NCI-H146 (cell line): ENCODE results near the gene MS4A14.
"Not testable (repeated sequence)": the region's sequence is repeated elsewhere in the genome, so short reads cannot be mapped to it uniquely, and the experiment has no call there.

Source experiments
- DNase-seq: peaks from one replicate; lab custom pipeline; 2025; lab: John Stamatoyannopoulos, UW

MS4A14 gene

GRCh38 chr11:60389279-60389910, 6.9 kb upstream of the MS4A14 start:
- DNase-seq, result no peak

- no peak for DNase-seq
These were observed 5.8 kb upstream of the MS4A14 start for GRCh38 chr11:60390419-60390818.

GRCh38 chr11:60392361-60392760, 3.9 kb upstream of the MS4A14 start:
- no peak for DNase-seq

DNA sequence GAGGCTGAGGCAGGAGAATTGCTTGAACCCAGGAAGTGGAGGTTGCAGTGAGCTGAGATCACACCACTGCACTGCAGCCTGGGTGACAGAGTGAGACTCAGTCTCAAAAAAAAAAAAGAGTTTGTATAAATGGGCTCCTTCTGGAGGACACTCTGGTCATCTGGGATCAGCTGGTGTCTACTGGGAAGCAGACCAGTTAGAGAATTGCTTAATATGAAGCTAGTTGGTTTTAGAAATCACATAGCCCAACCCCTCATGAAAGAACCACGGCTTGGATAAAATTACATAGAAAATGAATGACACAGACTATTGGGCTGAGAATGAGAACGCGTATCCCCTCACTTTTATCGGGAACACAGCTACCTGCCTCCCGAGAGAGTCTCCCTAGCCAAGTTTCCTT, 3.2 kb upstream of the MS4A14 start:
- no peak for DNase-seq

DNA sequence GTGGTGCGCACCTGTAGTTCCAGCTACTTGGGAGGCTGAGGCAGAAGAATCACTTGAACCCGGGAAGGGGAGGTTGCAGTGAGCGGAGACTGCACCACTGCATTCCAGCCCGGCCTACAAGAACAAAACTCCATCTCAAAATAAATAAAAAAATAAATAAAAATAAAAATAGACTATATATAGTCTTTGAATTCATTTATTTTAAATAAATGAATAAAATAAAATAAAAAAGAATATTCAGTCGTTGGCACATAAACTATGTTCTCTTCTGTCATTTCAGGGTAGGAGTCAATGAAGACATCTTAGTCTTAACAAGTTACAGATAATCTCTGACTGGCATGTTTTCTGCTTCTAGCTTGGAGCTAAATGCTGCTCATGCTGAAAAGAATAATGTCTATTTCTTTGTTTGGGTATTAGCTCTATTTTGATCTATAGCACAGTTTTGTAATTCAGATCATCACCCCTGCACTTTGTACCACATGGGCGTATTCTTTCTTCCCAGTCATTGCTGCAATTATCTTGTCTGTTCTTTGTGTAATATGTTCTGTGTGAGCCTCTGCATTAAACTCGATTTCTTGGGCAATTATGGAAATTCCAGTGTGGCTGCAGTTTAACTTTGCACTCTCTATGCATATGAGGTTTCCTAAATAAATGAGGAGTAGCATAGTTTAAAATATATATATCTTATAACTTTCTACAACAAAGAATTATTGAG, 1.4 kb upstream of the MS4A14 start:
- no peak for DNase-seq

DNA sequence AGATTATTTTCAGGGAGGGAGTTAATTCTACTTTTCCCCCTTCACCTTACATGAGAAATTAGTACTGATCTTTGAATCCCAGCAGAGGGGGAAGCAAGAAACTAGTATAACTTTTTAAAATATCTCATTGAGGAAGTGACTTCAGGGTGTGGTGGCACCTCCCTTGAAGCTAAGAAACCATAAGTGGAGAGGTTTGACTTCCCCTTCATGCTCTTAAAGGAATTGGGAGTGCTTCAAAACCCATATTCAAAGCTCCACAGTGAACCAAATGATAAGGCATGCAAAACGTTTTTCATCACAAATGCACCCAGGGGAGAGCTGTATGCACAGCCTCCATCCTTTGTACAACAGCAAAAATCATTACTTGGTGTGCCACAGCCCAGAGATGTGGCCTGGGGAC, 540 bp downstream of the MS4A14 start:
- DNase-seq, result no peak

DNA sequence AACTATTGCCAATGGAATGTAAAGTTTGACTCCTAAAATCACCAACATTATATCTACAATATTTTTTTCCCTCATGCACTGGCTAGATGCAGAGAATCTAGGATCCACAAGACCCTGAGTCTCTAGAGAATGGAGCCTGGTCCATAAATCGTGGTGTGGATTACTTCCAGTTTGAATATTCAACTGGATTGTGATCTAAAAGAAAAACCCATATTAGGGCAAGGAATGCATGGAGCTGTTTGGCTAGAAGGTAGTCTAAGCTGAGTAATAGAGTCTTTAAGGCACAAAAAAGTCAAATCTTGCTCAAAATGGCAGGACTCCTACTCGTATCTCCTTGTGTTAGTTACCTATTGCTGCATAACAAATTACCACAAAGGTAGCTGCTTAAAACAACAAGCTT, 23.8 kb downstream of the MS4A14 start:
- no peak for DNase-seq

GRCh38 chr11:60422609-60423008, 26.4 kb downstream of the MS4A14 start:
- DNase-seq, result no peak

- DNase-seq, result no peak
These were observed 32.3 kb downstream of the MS4A14 start for GRCh38 chr11:60428517-60428916.

GRCh38 chr11:60429272-60429671, 33.0 kb downstream of the MS4A14 start, which contains the start of gene MS4A5:
TSS of gene MS4A5 (plus strand) at chr11:60429572. CDS start at chr11:60429675, 103 bp downstream.
- DNase-seq, result no peak

DNA sequence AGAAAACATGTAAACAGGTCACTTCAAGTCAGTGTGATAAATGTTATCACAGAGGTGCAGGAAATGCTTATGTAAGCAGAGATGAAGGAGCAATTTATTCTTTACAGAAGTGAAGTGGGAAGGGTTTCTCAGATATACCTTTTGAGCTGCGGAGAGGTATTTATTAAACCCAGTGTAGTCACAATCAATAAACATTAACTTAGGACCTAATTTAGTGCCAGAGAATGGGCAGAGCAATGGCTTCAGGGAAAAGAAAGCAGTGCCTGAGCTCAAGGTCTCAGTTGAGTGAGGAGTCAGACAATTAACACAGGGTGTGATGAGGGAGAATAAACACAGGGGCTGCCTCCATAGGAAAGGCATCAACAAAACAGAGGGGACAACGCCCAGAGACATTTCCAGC, 35.0 kb downstream of the MS4A14 start:
- DNase-seq, result no peak

GRCh38 chr11:60433401-60433800, 37.1 kb downstream of the MS4A14 start:
- DNase-seq, result no peak

DNA sequence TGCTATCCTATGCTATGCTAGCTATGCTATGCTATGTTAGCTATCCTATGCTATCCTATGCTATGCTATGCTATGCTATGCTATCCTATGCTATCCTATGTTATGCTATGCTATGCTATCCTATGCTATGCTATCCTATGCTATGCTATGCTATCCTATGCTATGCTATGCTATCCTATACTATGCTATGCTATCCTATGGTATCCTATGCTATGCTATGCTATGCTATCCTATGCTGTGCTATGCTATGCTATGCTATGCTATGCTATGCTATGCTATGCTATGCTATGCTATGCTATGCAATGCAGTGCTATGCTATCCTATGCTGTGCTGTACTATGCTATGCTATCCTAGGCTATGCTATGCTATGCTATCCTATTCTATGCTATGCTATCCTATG, 50.8 kb downstream of the MS4A14 start:
- no peak for DNase-seq

GRCh38 chr11:60447846-60448245, 51.6 kb downstream of the MS4A14 start:
- no peak for DNase-seq

GRCh38 chr11:60451185-60451584, 54.9 kb downstream of the MS4A14 start:
- not testable (repeated sequence) for DNase-seq

DNA sequence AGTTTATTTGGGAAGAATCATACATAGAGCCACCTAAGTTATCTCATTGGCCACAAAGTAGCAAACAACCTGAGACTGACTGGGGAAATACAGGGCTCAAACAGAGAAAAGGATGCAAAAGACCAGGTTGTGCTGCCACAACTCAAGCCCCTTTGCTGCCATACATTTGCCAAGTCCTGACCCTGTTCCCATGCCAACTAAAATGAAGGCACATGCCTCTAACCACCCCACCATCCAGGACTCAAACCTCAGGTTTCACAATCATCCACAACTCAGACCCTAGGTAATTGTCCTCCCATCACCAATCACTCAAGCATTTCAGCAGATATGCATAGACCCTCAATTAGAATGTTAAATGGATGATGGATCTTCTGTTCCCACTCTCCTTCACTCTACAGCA, 58.0 kb downstream of the MS4A14 start:
- no peak for DNase-seq

DNA sequence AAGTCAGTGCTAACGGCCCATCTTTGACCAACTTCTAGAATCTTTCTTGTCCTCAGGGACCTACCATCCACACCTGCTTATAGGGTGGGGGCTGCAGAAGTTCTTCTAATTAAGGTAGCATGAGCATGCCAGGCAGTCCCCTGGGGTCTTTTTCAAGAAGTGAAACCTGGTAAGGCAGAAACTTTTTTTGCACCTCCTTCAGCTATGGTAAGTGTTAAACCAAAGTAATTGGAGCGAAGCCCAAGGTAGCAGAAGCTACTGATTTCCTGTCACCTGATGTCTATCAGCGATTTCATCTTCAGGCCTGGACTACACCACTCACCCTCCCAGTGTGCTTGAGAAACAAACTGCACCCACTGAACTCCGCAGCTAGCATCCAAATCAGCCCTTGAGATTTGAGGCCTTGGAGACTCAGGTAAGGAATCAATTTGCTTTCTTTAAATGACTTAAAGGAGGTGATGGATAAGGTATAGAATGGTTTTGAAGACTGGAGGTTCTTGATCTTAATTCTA, 59.3 kb downstream of the MS4A14 start, which contains the start of gene MS4A1:
Gene MS4A1, plus strand, starts transcription at position 317 of the 512 bp plus-strand sequence. CDS start 6,528 bp downstream, outside the sequence.
- no peak for DNase-seq

DNA sequence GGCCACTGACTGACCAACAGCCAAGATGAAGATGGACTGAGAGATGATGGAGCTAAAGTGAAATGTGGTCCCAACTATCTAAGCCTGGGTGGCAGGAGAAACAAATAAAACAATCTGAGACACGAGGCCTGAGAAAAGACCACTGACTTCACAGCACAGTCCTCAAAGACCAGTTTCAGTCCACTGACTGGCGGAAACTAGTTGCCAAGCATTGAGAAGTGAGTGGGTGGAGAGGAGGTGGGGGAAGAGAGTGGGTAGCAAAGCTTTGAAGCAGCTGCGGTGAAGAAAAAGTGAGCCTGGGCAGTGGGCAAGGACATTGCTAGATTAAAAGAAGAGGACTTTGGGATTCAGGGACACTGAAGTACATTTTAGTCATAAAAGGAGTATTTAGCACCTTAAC, 61.3 kb downstream of the MS4A14 start:
- DNase-seq, result no peak

GRCh38 chr11:60459345-60459744, 63.1 kb downstream of the MS4A14 start:
- DNase-seq, result no peak
